WTC11 (cell line): ENCODE results near the gene G0S2. TPM values are rescaled to one million over a fixed set of nuclear protein-coding genes. Genes with fewer than 3 reads are reported as not detected.

ENCODE experiments used
- ATAC-seq: fragments of 200-7000 bp; cut with Tn5 transposase; 2 replicates; pipeline ENCODE4 v1.10.0; 2021; ENCODE audit warnings: mild to moderate bottlenecking, moderate library complexity
- Bru-seq: library from RNA; stranded (reverse); fragments of 400-500 nt; gene quantifications from one replicate; lab custom pipeline; 2021; lab: Mats Ljungman, UMichigan
- CTCF ChIA-PET: fragments of 300-600 bp; sonication (Branson Sonifier 250); formaldehyde crosslinking; loops from one replicate; lab custom pipeline; 2021; ENCODE audit warnings: antibody characterized with exemption; lab: Charles Lee
- POLR2A ChIA-PET: fragments of 350-600 bp; sonication (Branson Sonifier 250); formaldehyde crosslinking; loops from one replicate; lab custom pipeline; 2021; ENCODE audit warnings: antibody characterized with exemption; lab: Charles Lee
- DNase-seq: peaks from one replicate; pipeline ENCODE4 v3.0.0; 2021; ENCODE audit warnings: low spot score
- H3K27ac Mint-ChIP-seq: 2 replicates; pipeline ENCODE4 v1.8.0; 2021; ENCODE audit warnings: mixed read lengths
- H3K27me3 Mint-ChIP-seq: 2 replicates; pipeline ENCODE4 v1.8.0; 2021; ENCODE audit warnings: low read depth, mild to moderate bottlenecking, moderate library complexity, mixed read lengths
- H3K36me3 Mint-ChIP-seq: 2 replicates; pipeline ENCODE4 v1.8.0; 2021; ENCODE audit warnings: mixed read lengths
- H3K4me1 Mint-ChIP-seq: 2 replicates; pipeline ENCODE4 v1.8.0; 2022; ENCODE audit warnings: mixed read lengths
- H3K4me3 Mint-ChIP-seq: 2 replicates; pipeline ENCODE4 v1.8.0; 2021; ENCODE audit warnings: mild to moderate bottlenecking, moderate library complexity, mixed read lengths
- H3K9me3 Mint-ChIP-seq: 2 replicates; pipeline ENCODE4 v1.8.0; 2021; ENCODE audit warnings: mixed read lengths
- CREM ChIP-seq: sonication (generic); formaldehyde crosslinking; IDR thresholded peaks from 2 replicates; pipeline ENCODE4 v1.8.1; 2022; ENCODE audit warnings: mild to moderate bottlenecking, missing genetic modification reagents, moderate library complexity
- ESRRA ChIP-seq: sonication (generic); formaldehyde crosslinking; IDR thresholded peaks from 2 replicates; pipeline ENCODE4 v1.8.1; 2022; ENCODE audit warnings: mild to moderate bottlenecking, missing genetic modification reagents, borderline replicate concordance
- ETV6 ChIP-seq: sonication (generic); formaldehyde crosslinking; IDR thresholded peaks from 2 replicates; pipeline ENCODE4 v1.8.1; 2022; ENCODE audit warnings: mild to moderate bottlenecking, missing genetic modification reagents
- FOXJ3 ChIP-seq: sonication (generic); formaldehyde crosslinking; IDR thresholded peaks from 2 replicates; pipeline ENCODE4 v1.9.0; 2021; ENCODE audit warnings: missing genetic modification reagents, mild to moderate bottlenecking, borderline replicate concordance
- FOXP1 ChIP-seq: sonication (generic); formaldehyde crosslinking; IDR thresholded peaks from 2 replicates; pipeline ENCODE4 v1.8.0; 2022; ENCODE audit warnings: missing genetic modification reagents, mild to moderate bottlenecking, moderate library complexity, borderline replicate concordance
- GABPB1 ChIP-seq: sonication (generic); formaldehyde crosslinking; IDR thresholded peaks from 2 replicates; pipeline ENCODE4 v1.8.1; 2023; ENCODE audit warnings: mild to moderate bottlenecking, missing genetic modification reagents
- GTF2I ChIP-seq: fragments of 250-450 bp; sonication (Bioruptor Pico); conservative IDR thresholded peaks from 2 replicates; pipeline ENCODE4 v1.4.0; 2021; ENCODE audit warnings: mild to moderate bottlenecking
- IRF2 ChIP-seq: sonication (generic); formaldehyde crosslinking; IDR thresholded peaks from 2 replicates; pipeline ENCODE4 v1.8.0; 2022; ENCODE audit warnings: low read depth, missing genetic modification reagents, borderline replicate concordance
- MYBL2 ChIP-seq: sonication (generic); formaldehyde crosslinking; IDR thresholded peaks from 2 replicates; pipeline ENCODE4 v1.8.1; 2023; ENCODE audit warnings: mild to moderate bottlenecking, moderate library complexity, missing genetic modification reagents
- PRRX2 ChIP-seq: fragments of 250-450 bp; sonication (Bioruptor Pico); IDR thresholded peaks from 2 replicates; pipeline ENCODE4 v1.8.0; 2021; ENCODE audit warnings: mild to moderate bottlenecking
- SP1 ChIP-seq: sonication (generic); formaldehyde crosslinking; conservative IDR thresholded peaks from 2 replicates; pipeline ENCODE4 v1.8.1; 2022; ENCODE audit warnings: missing genetic modification reagents
- ZNF219 ChIP-seq: sonication (generic); formaldehyde crosslinking; IDR thresholded peaks from 2 replicates; pipeline ENCODE4 v1.8.0; 2023; ENCODE audit warnings: missing genetic modification reagents, mild to moderate bottlenecking, borderline replicate concordance
- ZNF396 ChIP-seq: fragments of 250-450 bp; sonication (Bioruptor Pico); IDR thresholded peaks from 2 replicates; pipeline ENCODE4 v1.8.0; 2021; ENCODE audit warnings: mild to moderate bottlenecking, moderate library complexity, borderline replicate concordance
- ZNF423 ChIP-seq: fragments of 250-450 bp; sonication (Bioruptor Pico); IDR thresholded peaks from 2 replicates; pipeline ENCODE4 v2.1.2; 2022; ENCODE audit warnings: mild to moderate bottlenecking, moderate library complexity
- long read RNA-seq, 3 experiments: library from RNA in 1 of 3; library from capped mRNA in 1 of 3; library from polyadenylated mRNA in 1 of 3; unstranded in 2 of 3; stranded (forward) in 1 of 3; transcript quantifications; one replicate each; pipeline ENCODE4 v2.0.0, GENCODE V29; 2021
- total RNA-seq: library from RNA; stranded (reverse); gene quantifications from 3 replicates; pipeline ENCODE4 v1.2.3, GENCODE V29; 2021
- TF ChIP-seq, protein P1 (sequence below): sonication (generic); formaldehyde crosslinking; IDR thresholded peaks from 2 replicates; pipeline ENCODE4 v1.8.1; 2023; ENCODE audit warnings: mild to moderate bottlenecking, moderate library complexity, missing genetic modification reagents
- TF ChIP-seq, protein P2 (sequence below): sonication (generic); formaldehyde crosslinking; IDR thresholded peaks from 2 replicates; pipeline ENCODE4 v1.8.1; 2023; ENCODE audit warnings: mild to moderate bottlenecking, missing genetic modification reagents
- TF ChIP-seq, protein P3 (sequence below): sonication (generic); formaldehyde crosslinking; conservative IDR thresholded peaks from 2 replicates; pipeline ENCODE4 v1.8.1; 2022; ENCODE audit warnings: mild to moderate bottlenecking, missing genetic modification reagents
- TF ChIP-seq, protein P4 (sequence below): sonication (generic); formaldehyde crosslinking; IDR thresholded peaks from 2 replicates; pipeline ENCODE4 v1.8.0; 2022; ENCODE audit warnings: mild to moderate bottlenecking, missing genetic modification reagents
- TF ChIP-seq, protein P5 (sequence below): sonication (generic); formaldehyde crosslinking; IDR thresholded peaks from 2 replicates; pipeline ENCODE4 v1.8.0; 2022; ENCODE audit warnings: mild to moderate bottlenecking, missing genetic modification reagents
- TF ChIP-seq, protein P6 (sequence below): sonication (generic); formaldehyde crosslinking; IDR thresholded peaks from 2 replicates; pipeline ENCODE4 v1.8.0; 2022; ENCODE audit warnings: mild to moderate bottlenecking, missing genetic modification reagents
- TF ChIP-seq, protein P7 (sequence below): sonication (generic); formaldehyde crosslinking; conservative IDR thresholded peaks from 2 replicates; pipeline ENCODE4 v1.8.1; 2023; ENCODE audit warnings: mild to moderate bottlenecking, low read depth, missing genetic modification reagents, moderate library complexity
- TF ChIP-seq, protein P8 (sequence below): sonication (generic); formaldehyde crosslinking; IDR thresholded peaks from 2 replicates; pipeline ENCODE4 v1.8.0; 2023; ENCODE audit warnings: missing genetic modification reagents

G0S2 gene, protein sequence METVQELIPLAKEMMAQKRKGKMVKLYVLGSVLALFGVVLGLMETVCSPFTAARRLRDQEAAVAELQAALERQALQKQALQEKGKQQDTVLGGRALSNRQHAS
- total RNA-seq (0.57 to 0.92 TPM (median 0.81 TPM) in 3 replicates), Bru-seq, nascent RNA (percentile 19 among the genes with signal in this experiment)
- long read RNA-seq, experiment 1, partial matches to known transcripts = 0 of 2 reads
- long read RNA-seq, experiment 1, other reads (novel, unspliced or antisense) = 0 of 2 reads
- long read RNA-seq, experiment 2, partial matches to known transcripts = 0 of 1 reads
- long read RNA-seq, experiment 2, other reads (novel, unspliced or antisense) = 0 of 1 reads
- long read RNA-seq, experiment 3, transcript G0S2-201 (2 exons, 866 nt) = major isoform, 5 of 6 reads
- long read RNA-seq, experiment 3, partial matches to known transcripts = 1 of 6 reads
- long read RNA-seq, experiment 3, other reads (novel, unspliced or antisense) = 0 of 6 reads

DNA sequence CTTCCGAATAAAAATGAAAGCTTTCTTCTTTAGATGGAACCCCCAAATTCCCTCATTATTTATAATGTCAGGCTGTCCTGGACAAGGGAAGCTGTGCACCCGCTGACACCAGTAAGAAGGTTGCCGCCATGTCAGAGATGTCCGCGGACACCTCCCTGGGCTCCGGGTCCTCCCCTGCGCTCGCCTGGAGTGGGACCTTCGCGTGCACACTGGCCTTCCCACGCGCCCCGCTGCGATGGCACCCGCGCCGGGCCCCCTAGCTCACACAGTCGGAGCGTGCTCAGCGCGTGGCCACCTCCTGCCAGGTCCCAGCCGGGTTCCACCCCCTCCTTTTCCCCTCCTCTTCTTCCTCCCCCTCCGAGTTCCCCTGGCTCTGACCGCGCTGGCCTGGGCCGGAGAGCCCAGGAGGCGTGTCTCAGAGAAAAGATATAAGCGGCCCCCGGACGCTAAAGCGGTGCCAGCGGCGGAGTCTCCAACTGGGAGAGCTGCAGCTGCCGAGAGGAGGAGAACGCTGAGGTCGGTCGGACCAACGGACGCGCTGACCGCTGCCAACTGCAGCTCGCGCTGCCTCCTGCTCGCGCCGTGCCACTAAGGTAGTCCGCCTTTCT lies at the start of gene G0S2:
TSS of gene G0S2 (plus strand) at position 456 of the 608 bp plus-strand sequence. CDS start 273 bp downstream, outside the sequence.
- Mint-ChIP-seq H3K36me3 (no peaks in the 10 kb centered on the region), H3K4me1 (peaks cover 18% of the 10 kb centered on the region), H3K4me3 (peak within 1 kb of the TSS; percentile 76), H3K9me3 (peaks cover 4% of the 10 kb centered on the region), H3K27ac (no peak within 1 kb of the TSS), H3K27me3 (peaks cover 71% of the 10 kb centered on the region)
- DNase-seq = peak; percentile 63
- ChIA-PET CTCF (interaction anchor here (0.7 to 2.8 kb wide), 13 partner anchors 10 to 109 kb away, joined by 3 to 10 read pairs (median 4); partner anchors contain the start of gene LAMB3), POLR2A (interaction anchor here (1.0 to 1.6 kb wide), 2 partner anchors 22 to 109 kb away, joined by 4 to 6 read pairs; partner anchors contain the start of genes C1orf74 and LAMB3)
- ATAC-seq = peak; percentile 67
- TF ChIP-seq GABPB1 (peak; percentile 37; the same call in 1 of the 2 replicates), CREM (CRISPR knock-in tag) (0 out of 2 replicates have a peak, but pooled peaks have one; percentile 35), FOXP1 (CRISPR knock-in tag) (no peak), PRRX2 (CRISPR knock-in tag) (no peak), GTF2I (CRISPR knock-in tag) (no peak), ESRRA (no peak), ZNF396 (CRISPR knock-in tag) (no peak), MYBL2 (CRISPR knock-in tag) (no peak), FOXJ3 (no peak), SP1 (CRISPR knock-in tag) (no peak), ZNF423 (peak; percentile 39; the same call in 1 of the 2 replicates), ETV6 (0 out of 2 replicates have a peak, but pooled peaks have one; percentile 25), IRF2 (no peak), ZNF219 (CRISPR knock-in tag) (0 out of 2 replicates have a peak, but pooled peaks have one; percentile 44)
- TF ChIP-seq, protein P1, sequence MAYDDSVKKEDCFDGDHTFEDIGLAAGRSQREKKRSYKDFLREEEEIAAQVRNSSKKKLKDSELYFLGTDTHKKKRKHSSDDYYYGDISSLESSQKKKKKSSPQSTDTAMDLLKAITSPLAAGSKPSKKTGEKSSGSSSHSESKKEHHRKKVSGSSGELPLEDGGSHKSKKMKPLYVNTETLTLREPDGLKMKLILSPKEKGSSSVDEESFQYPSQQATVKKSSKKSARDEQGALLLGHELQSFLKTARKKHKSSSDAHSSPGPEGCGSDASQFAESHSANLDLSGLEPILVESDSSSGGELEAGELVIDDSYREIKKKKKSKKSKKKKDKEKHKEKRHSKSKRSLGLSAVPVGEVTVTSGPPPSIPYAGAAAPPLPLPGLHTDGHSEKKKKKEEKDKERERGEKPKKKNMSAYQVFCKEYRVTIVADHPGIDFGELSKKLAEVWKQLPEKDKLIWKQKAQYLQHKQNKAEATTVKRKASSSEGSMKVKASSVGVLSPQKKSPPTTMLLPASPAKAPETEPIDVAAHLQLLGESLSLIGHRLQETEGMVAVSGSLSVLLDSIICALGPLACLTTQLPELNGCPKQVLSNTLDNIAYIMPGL (CRISPR knock-in tag) = no peak
- TF ChIP-seq, protein P2, sequence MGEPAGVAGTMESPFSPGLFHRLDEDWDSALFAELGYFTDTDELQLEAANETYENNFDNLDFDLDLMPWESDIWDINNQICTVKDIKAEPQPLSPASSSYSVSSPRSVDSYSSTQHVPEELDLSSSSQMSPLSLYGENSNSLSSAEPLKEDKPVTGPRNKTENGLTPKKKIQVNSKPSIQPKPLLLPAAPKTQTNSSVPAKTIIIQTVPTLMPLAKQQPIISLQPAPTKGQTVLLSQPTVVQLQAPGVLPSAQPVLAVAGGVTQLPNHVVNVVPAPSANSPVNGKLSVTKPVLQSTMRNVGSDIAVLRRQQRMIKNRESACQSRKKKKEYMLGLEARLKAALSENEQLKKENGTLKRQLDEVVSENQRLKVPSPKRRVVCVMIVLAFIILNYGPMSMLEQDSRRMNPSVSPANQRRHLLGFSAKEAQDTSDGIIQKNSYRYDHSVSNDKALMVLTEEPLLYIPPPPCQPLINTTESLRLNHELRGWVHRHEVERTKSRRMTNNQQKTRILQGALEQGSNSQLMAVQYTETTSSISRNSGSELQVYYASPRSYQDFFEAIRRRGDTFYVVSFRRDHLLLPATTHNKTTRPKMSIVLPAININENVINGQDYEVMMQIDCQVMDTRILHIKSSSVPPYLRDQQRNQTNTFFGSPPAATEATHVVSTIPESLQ (CRISPR knock-in tag) = no peak
- TF ChIP-seq, protein P3, sequence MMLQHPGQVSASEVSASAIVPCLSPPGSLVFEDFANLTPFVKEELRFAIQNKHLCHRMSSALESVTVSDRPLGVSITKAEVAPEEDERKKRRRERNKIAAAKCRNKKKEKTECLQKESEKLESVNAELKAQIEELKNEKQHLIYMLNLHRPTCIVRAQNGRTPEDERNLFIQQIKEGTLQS (CRISPR knock-in tag) = no peak
- TF ChIP-seq, protein P4, sequence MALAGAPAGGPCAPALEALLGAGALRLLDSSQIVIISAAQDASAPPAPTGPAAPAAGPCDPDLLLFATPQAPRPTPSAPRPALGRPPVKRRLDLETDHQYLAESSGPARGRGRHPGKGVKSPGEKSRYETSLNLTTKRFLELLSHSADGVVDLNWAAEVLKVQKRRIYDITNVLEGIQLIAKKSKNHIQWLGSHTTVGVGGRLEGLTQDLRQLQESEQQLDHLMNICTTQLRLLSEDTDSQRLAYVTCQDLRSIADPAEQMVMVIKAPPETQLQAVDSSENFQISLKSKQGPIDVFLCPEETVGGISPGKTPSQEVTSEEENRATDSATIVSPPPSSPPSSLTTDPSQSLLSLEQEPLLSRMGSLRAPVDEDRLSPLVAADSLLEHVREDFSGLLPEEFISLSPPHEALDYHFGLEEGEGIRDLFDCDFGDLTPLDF = 0 out of 2 replicates have a peak, but pooled peaks have one; percentile 42
- TF ChIP-seq, protein P5, sequence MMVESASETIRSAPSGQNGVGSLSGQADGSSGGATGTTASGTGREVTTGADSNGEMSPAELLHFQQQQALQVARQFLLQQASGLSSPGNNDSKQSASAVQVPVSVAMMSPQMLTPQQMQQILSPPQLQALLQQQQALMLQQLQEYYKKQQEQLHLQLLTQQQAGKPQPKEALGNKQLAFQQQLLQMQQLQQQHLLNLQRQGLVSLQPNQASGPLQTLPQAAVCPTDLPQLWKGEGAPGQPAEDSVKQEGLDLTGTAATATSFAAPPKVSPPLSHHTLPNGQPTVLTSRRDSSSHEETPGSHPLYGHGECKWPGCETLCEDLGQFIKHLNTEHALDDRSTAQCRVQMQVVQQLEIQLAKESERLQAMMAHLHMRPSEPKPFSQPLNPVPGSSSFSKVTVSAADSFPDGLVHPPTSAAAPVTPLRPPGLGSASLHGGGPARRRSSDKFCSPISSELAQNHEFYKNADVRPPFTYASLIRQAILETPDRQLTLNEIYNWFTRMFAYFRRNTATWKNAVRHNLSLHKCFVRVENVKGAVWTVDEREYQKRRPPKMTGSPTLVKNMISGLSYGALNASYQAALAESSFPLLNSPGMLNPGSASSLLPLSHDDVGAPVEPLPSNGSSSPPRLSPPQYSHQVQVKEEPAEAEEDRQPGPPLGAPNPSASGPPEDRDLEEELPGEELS (CRISPR knock-in tag) = no peak
- TF ChIP-seq, protein P6, sequence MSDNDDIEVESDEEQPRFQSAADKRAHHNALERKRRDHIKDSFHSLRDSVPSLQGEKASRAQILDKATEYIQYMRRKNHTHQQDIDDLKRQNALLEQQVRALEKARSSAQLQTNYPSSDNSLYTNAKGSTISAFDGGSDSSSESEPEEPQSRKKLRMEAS (CRISPR knock-in tag) = peak; percentile 71
- TF ChIP-seq, protein P7, sequence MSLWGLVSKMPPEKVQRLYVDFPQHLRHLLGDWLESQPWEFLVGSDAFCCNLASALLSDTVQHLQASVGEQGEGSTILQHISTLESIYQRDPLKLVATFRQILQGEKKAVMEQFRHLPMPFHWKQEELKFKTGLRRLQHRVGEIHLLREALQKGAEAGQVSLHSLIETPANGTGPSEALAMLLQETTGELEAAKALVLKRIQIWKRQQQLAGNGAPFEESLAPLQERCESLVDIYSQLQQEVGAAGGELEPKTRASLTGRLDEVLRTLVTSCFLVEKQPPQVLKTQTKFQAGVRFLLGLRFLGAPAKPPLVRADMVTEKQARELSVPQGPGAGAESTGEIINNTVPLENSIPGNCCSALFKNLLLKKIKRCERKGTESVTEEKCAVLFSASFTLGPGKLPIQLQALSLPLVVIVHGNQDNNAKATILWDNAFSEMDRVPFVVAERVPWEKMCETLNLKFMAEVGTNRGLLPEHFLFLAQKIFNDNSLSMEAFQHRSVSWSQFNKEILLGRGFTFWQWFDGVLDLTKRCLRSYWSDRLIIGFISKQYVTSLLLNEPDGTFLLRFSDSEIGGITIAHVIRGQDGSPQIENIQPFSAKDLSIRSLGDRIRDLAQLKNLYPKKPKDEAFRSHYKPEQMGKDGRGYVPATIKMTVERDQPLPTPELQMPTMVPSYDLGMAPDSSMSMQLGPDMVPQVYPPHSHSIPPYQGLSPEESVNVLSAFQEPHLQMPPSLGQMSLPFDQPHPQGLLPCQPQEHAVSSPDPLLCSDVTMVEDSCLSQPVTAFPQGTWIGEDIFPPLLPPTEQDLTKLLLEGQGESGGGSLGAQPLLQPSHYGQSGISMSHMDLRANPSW (CRISPR knock-in tag) = no peak
- TF ChIP-seq, protein P8, sequence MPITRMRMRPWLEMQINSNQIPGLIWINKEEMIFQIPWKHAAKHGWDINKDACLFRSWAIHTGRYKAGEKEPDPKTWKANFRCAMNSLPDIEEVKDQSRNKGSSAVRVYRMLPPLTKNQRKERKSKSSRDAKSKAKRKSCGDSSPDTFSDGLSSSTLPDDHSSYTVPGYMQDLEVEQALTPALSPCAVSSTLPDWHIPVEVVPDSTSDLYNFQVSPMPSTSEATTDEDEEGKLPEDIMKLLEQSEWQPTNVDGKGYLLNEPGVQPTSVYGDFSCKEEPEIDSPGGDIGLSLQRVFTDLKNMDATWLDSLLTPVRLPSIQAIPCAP (CRISPR knock-in tag) = 0 out of 2 replicates have a peak, but pooled peaks have one; percentile 52
